H9 (cell line): ENCODE measurements around the gene ROPN1L. TPM values are rescaled to one million over a fixed set of nuclear protein-coding genes. Genes with fewer than 3 reads are reported as not detected.

Source experiments
- DNase-seq: peaks from one replicate; pipeline ENCODE4 v3.0.0-alpha.2; 2017
- H2AFZ ChIP-seq: one replicate; pipeline ENCODE4 v1.6.1; 2013; ENCODE audit warnings: mild to moderate bottlenecking, low read length, control low read depth, moderate library complexity
- H2AK5ac ChIP-seq: 2 replicates; pipeline ENCODE4 v1.6.1; 2013; ENCODE audit warnings: low read length, control low read depth, mixed read lengths; ENCODE audit not compliant: insufficient read length
- H2BK120ac ChIP-seq: one replicate; pipeline ENCODE4 v1.6.1; 2013; ENCODE audit warnings: low read depth, mild to moderate bottlenecking, low read length, control low read depth, inconsistent platforms; ENCODE audit not compliant: poor library complexity, severe bottlenecking
- H2BK12ac ChIP-seq: 2 replicates; pipeline ENCODE4 v1.6.1; 2013; ENCODE audit warnings: low read length, control low read depth, mixed read lengths, low read depth; ENCODE audit not compliant: insufficient read length
- H2BK15ac ChIP-seq: 2 replicates; pipeline ENCODE4 v1.6.1; 2013; ENCODE audit warnings: low read depth, low read length, control low read depth
- H2BK20ac ChIP-seq: one replicate; pipeline ENCODE4 v1.6.1; 2013; ENCODE audit warnings: low read depth, mild to moderate bottlenecking, low read length, control low read depth, inconsistent platforms; ENCODE audit not compliant: poor library complexity, severe bottlenecking
- H2BK5ac ChIP-seq: 2 replicates; pipeline ENCODE4 v1.6.1; 2013; ENCODE audit warnings: low read length, control low read depth, mixed read lengths; ENCODE audit not compliant: insufficient read length
- H3K14ac ChIP-seq: 2 replicates; pipeline ENCODE4 v1.6.1; 2013; ENCODE audit warnings: low read length, control low read depth; ENCODE audit not compliant: insufficient read depth
- H3K18ac ChIP-seq: 2 replicates; pipeline ENCODE4 v1.6.1; 2013; ENCODE audit warnings: low read depth, mild to moderate bottlenecking, mixed read lengths, low read length, control low read depth; ENCODE audit not compliant: insufficient read length
- H3K23ac ChIP-seq: 2 replicates; pipeline ENCODE4 v1.6.1; 2013; ENCODE audit warnings: low read length, control low read depth, mixed read lengths, low read depth; ENCODE audit not compliant: insufficient read length
- H3K23me2 ChIP-seq: 2 replicates; pipeline ENCODE4 v1.6.1; 2013; ENCODE audit warnings: low read depth, mild to moderate bottlenecking, mixed read lengths, low read length, control low read depth; ENCODE audit not compliant: insufficient read length, poor library complexity, severe bottlenecking
- H3K27ac ChIP-seq: 2 replicates; pipeline ENCODE4 v1.5.1; 2013; ENCODE audit warnings: low read length, control low read depth, mixed read lengths, low read depth; ENCODE audit not compliant: insufficient read length
- H3K27me3 ChIP-seq: 2 replicates; pipeline ENCODE4 v1.6.1; 2013; ENCODE audit warnings: low read length, control low read depth, inconsistent platforms; ENCODE audit not compliant: insufficient read depth
- H3K4ac ChIP-seq: 2 replicates; pipeline ENCODE4 v1.6.1; 2013; ENCODE audit warnings: low read depth, mild to moderate bottlenecking, control low read depth, inconsistent platforms, low read length, moderate library complexity
- H3K4me1 ChIP-seq: 2 replicates; pipeline ENCODE4 v1.6.1; 2013; ENCODE audit warnings: low read length, control low read depth, inconsistent platforms; ENCODE audit not compliant: insufficient read depth
- H3K4me2 ChIP-seq: 2 replicates; pipeline ENCODE4 v1.6.1; 2013; ENCODE audit warnings: low read length, control low read depth, mixed read lengths; ENCODE audit not compliant: insufficient read length, insufficient read depth
- H3K56ac ChIP-seq: 2 replicates; pipeline ENCODE4 v1.6.1; 2013; ENCODE audit warnings: low read depth, mild to moderate bottlenecking, mixed read lengths, low read length, control low read depth; ENCODE audit not compliant: insufficient read length
- H3K79me1 ChIP-seq: 2 replicates; pipeline ENCODE4 v1.6.1; 2013; ENCODE audit warnings: low read depth, mild to moderate bottlenecking, moderate library complexity, low read length, control low read depth, inconsistent platforms; ENCODE audit not compliant: insufficient read depth, poor library complexity, severe bottlenecking
- H3K79me2 ChIP-seq: 2 replicates; pipeline ENCODE4 v1.6.1; 2013; ENCODE audit warnings: low read length, control low read depth, inconsistent platforms; ENCODE audit not compliant: insufficient read depth
- H3K9ac ChIP-seq: 2 replicates; pipeline ENCODE4 v1.6.1; 2013; ENCODE audit warnings: low read length, control low read depth, mixed read lengths; ENCODE audit not compliant: insufficient read length; ENCODE audit errors: extremely low read depth
- H3K9me3 ChIP-seq: one replicate; pipeline ENCODE4 v1.6.1; 2013; ENCODE audit warnings: low read depth, low read length, inconsistent platforms; ENCODE audit not compliant: control insufficient read depth
- H3T11ph ChIP-seq: one replicate; pipeline ENCODE4 v1.6.1; 2013; ENCODE audit warnings: mild to moderate bottlenecking, low read length, control low read depth, inconsistent platforms
- H4K20me1 ChIP-seq: one replicate; pipeline ENCODE4 v1.6.1; 2013; ENCODE audit not compliant: control insufficient read depth, insufficient read length, insufficient read depth
- H4K5ac ChIP-seq: 2 replicates; pipeline ENCODE4 v1.6.1; 2013; ENCODE audit warnings: low read depth, mild to moderate bottlenecking, mixed read lengths, low read length, control low read depth; ENCODE audit not compliant: insufficient read length
- H4K8ac ChIP-seq: replicated peaks from 2 replicates; pipeline ENCODE4 v1.6.1; 2013; ENCODE audit warnings: low read length, control low read depth, mixed read lengths, low read depth; ENCODE audit not compliant: insufficient read length
- H4K91ac ChIP-seq: 2 replicates; pipeline ENCODE4 v1.6.1; 2013; ENCODE audit warnings: low read depth, mild to moderate bottlenecking, moderate library complexity, mixed read lengths, low read length, control low read depth; ENCODE audit not compliant: insufficient read length
- H3K27ac Mint-ChIP-seq, 3 experiments: 2 replicates in 2 of 3; 3 replicates in 1 of 3; pipeline ENCODE4 v1.8.0; 2020 to 2021; ENCODE audit warnings: mixed read lengths in 3 of 3, mild to moderate bottlenecking in 1 of 3, moderate library complexity in 1 of 3
- H3K27me3 Mint-ChIP-seq: 2 replicates; pipeline ENCODE4 v1.8.0; 2021; ENCODE audit warnings: low read depth, mild to moderate bottlenecking, moderate library complexity, mixed read lengths
- H3K36me3 Mint-ChIP-seq, 3 experiments: 2 replicates in 2 of 3; 3 replicates in 1 of 3; pipeline ENCODE4 v1.8.0; 2020 to 2021; ENCODE audit warnings: low read depth in 3 of 3, mixed read lengths in 3 of 3; ENCODE audit not compliant: insufficient read depth in 1 of 3
- H3K4me1 Mint-ChIP-seq, 2 experiments: 2 replicates each; pipeline ENCODE4 v1.8.0; 2020; ENCODE audit warnings: mixed read lengths in 2 of 2
- H3K4me3 Mint-ChIP-seq, 2 experiments: 2 replicates in 1 of 2; 3 replicates in 1 of 2; pipeline ENCODE4 v1.8.0; 2020 to 2021; ENCODE audit warnings: mild to moderate bottlenecking in 2 of 2, mixed read lengths in 2 of 2, moderate library complexity in 1 of 2
- H3K9me3 Mint-ChIP-seq, 2 experiments: 2 replicates in 1 of 2; 3 replicates in 1 of 2; pipeline ENCODE4 v1.8.0; 2020; ENCODE audit warnings: mild to moderate bottlenecking in 2 of 2, mixed read lengths in 2 of 2, moderate library complexity in 1 of 2
- WGBS: extraction: QIAGEN DNeasy Blood & Tissue Kit; methylation state at CpG from one replicate; pipeline ENCODE4 v1.1.7; 2013; ENCODE audit warnings: missing lambda C conversion rate, low lambda C conversion rate, mixed read lengths; ENCODE audit not compliant: insufficient read length; ENCODE audit errors: extremely low coverage; 5-methylcytosine and 5-hydroxymethylcytosine counted together
- total RNA-seq: library from RNA; stranded (reverse); gene quantifications from 2 replicates; pipeline ENCODE4 v1.2.1, GENCODE V29; 2021
- TF ChIP-seq, protein P1 (sequence below): fragments of 200-600 bp; sonication (generic); conservative IDR thresholded peaks from 3 replicates; pipeline ENCODE4 v1.8.0; 2021; ENCODE audit warnings: antibody characterized with exemption, mild to moderate bottlenecking

ROPN1L gene
- total RNA-seq, 1 experiment from 2014 or later, result 0.37 TPM

GRCh38 chr5:10463566-10463965, 21.9 kb downstream of the ROPN1L start:
- H3K79me1 ChIP-seq, result no peaks in the 10 kb centered on the region
- H4K91ac ChIP-seq, result no peak overlapping the region
- no peak overlapping the region for H2AK5ac ChIP-seq
- no peak overlapping the region for H3K23ac ChIP-seq
- no peak overlapping the region for H3K27ac ChIP-seq
- H2BK120ac ChIP-seq, result no peak overlapping the region
- no peak for DNase-seq
- H2BK12ac ChIP-seq, result no peak overlapping the region
- H3K18ac ChIP-seq, result no peak overlapping the region
- no peak overlapping the region; a peak in 1 of 7 replicates for H3K27ac Mint-ChIP-seq
- no CpG with 5 or more reads among the region's 6 CpGs for WGBS
- no peaks in the 10 kb centered on the region for H3K79me2 ChIP-seq
- no peaks in the 10 kb centered on the region for H3K23me2 ChIP-seq
- H3K4me1 Mint-ChIP-seq, result peaks cover 28 to 31% of the 10 kb centered on the region in 2 experiments
- no peak overlapping the region for H2AFZ ChIP-seq
- H3K4me1 ChIP-seq, result peaks cover 2% of the 10 kb centered on the region; the same call in 1 of the 2 replicates
- no peak overlapping the region for H4K5ac ChIP-seq
- H3T11ph ChIP-seq, result no peak overlapping the region
- H3K9me3 Mint-ChIP-seq, result no peaks in the 10 kb centered on the region; a peak in 1 of 5 replicates
- no peaks in the 10 kb centered on the region for H3K27me3 ChIP-seq
- TF ChIP-seq, protein P1, sequence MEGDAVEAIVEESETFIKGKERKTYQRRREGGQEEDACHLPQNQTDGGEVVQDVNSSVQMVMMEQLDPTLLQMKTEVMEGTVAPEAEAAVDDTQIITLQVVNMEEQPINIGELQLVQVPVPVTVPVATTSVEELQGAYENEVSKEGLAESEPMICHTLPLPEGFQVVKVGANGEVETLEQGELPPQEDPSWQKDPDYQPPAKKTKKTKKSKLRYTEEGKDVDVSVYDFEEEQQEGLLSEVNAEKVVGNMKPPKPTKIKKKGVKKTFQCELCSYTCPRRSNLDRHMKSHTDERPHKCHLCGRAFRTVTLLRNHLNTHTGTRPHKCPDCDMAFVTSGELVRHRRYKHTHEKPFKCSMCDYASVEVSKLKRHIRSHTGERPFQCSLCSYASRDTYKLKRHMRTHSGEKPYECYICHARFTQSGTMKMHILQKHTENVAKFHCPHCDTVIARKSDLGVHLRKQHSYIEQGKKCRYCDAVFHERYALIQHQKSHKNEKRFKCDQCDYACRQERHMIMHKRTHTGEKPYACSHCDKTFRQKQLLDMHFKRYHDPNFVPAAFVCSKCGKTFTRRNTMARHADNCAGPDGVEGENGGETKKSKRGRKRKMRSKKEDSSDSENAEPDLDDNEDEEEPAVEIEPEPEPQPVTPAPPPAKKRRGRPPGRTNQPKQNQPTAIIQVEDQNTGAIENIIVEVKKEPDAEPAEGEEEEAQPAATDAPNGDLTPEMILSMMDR, result no peak
- peaks cover 18% of the 10 kb centered on the region for H3K27me3 Mint-ChIP-seq
- no peak overlapping the region for H3K4me3 Mint-ChIP-seq
- H2BK20ac ChIP-seq, result no peak overlapping the region
- H3K9me3 ChIP-seq, result no peaks in the 10 kb centered on the region
- H3K4ac ChIP-seq, result no peak overlapping the region
- H2BK15ac ChIP-seq, result no peak overlapping the region
- H3K14ac ChIP-seq, result no peak overlapping the region
- no peaks in the 10 kb centered on the region; a peak in 1 of 7 replicates for H3K36me3 Mint-ChIP-seq
- H3K9ac ChIP-seq, result no peak overlapping the region
- H3K56ac ChIP-seq, result no peak overlapping the region
- H3K4me2 ChIP-seq, result no peak overlapping the region
- H4K20me1 ChIP-seq, result no peaks in the 10 kb centered on the region
- H2BK5ac ChIP-seq, result no peak overlapping the region
- H4K8ac ChIP-seq, result no peak overlapping the region
